Stomach (tissue), 9 donors: ENCODE data around the gene TOR1AIP1. TPM values are rescaled to one million over a fixed set of nuclear protein-coding genes. Genes with fewer than 3 reads are reported as not detected.

ENCODE experiments used
- DNase-seq, 2 donors: peaks; one replicate each; pipeline versions ENCODE4 v3.0.0 to v3.0.0-alpha.2; 2013 to 2019
- H3K27ac ChIP-seq, 5 donors: fragments of 200-600 bp in 4 of 5; sonication (generic) in 4 of 5; one replicate each; pipeline ENCODE4 v1.5.1; 2013 to 2019; ENCODE audit warnings: mild to moderate bottlenecking in 1 of 5, moderate library complexity in 1 of 5
- H3K27me3 ChIP-seq, 3 donors: fragments of 200-600 bp; sonication (generic); one replicate each; pipeline ENCODE4 v1.5.1; 2017 to 2019; ENCODE audit warnings: mixed run types in 1 of 3
- H3K36me3 ChIP-seq, 4 donors: fragments of 200-600 bp; sonication (generic); 1 replicate in 3 of 4; 2 replicates in 1 of 4; pipeline ENCODE4 v1.5.1; 2016 to 2019
- H3K4me1 ChIP-seq, 4 donors: fragments of 200-600 bp; sonication (generic); one replicate each; pipeline ENCODE4 v1.5.1; 2016 to 2019
- H3K4me3 ChIP-seq, 4 donors: fragments of 200-600 bp; sonication (generic) in 3 of 4; one replicate each; pipeline ENCODE4 v1.5.1; 2016 to 2019; ENCODE audit warnings: mild to moderate bottlenecking in 1 of 4
- H3K9me3 ChIP-seq, 4 donors: fragments of 200-600 bp; sonication (generic); one replicate each; pipeline ENCODE4 v1.5.1; 2016 to 2019
- EP300 ChIP-seq: sonication (generic); formaldehyde crosslinking; IDR thresholded peaks from one replicate; pipeline ENCODE4 v1.6.1; 2017; ENCODE audit warnings: antibody characterized with exemption
- POLR2A ChIP-seq, 4 donors: fragments of 450-650 bp; IDR thresholded peaks; one replicate each; pipeline ENCODE4 v1.6.1; 2016; ENCODE audit warnings: antibody characterized with exemption in 4 of 4, control low read depth in 2 of 4, mild to moderate bottlenecking in 1 of 4, moderate library complexity in 1 of 4
- POLR2AphosphoS5 ChIP-seq, 3 donors: sonication (generic); formaldehyde crosslinking; IDR thresholded peaks; one replicate each; pipeline ENCODE4 v1.6.1; 2016; ENCODE audit warnings: antibody characterized with exemption in 3 of 3
- WGBS, 5 donors: extraction: QIAGEN DNeasy Blood & Tissue Kit in 3 of 5; methylation state at CpG; one replicate each; pipeline versions ENCODE4 v1.1.5 to v1.1.7; 2013 to 2018; 5-methylcytosine and 5-hydroxymethylcytosine counted together
- intact Hi-C: fragments of 100-400 bp; cut with DNase I; formaldehyde crosslinking; loops from one replicate; pipeline ENCODE4 v1.15.1; 2023; ENCODE audit warnings: low total_unique reads
- polyA plus RNA-seq, 3 donors: library from polyadenylated mRNA; stranded (reverse); fragments of 200-250 nt; gene quantifications; one replicate each; pipeline ENCODE4 v1.2.3, GENCODE V29; 2013
- total RNA-seq, 5 donors: library from RNA; depleted of rRNA; stranded (reverse); fragments of >200 nt; gene quantifications; one replicate each; pipeline versions ENCODE4 v1.1.0 to v1.2.3, GENCODE V29; 2014 to 2016
- TF ChIP-seq, protein P1 (sequence below), 7 experiments: fragments of 450-650 bp in 4 of 7; fragments of 200-600 bp in 3 of 7; sonication (generic) in 3 of 7; IDR thresholded peaks; one replicate each; pipeline ENCODE4 v1.5.1; 2016 to 2019; ENCODE audit warnings: antibody characterized with exemption in 7 of 7, control low read depth in 2 of 7, mild to moderate bottlenecking in 1 of 7
- donor health status: healthy with polysubstance abuse.
- donor health status: Bipolar disorder and iron deficiency.
- donor health status: healthy.

TOR1AIP1 gene
- total and polyA plus RNA-seq, 8 donors = 9.0 to 129 (median 31.2) TPM

DNA sequence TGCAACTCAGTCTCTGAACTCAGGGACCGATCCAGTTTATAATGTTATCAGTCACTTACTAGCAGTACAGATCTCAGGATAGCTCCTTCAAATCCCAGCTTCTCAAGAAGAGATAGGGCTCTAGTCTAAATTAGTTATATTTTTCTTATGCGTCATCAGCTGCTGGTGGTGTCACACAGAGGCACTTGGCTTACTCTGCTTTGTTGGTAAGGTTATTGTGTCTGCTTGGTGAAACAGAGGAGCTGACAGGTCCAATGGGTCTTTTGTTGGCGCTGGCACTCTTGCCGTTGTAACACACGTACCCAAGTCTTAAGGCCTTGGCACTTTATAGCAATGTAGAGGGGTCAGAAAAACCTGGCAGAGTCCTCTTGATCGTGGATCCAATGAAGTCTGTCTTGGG, 16.7 kb upstream of the TOR1AIP1 start:
- peaks cover 0 to 17% (median 7%) of the 10 kb centered on the region in 4 donors for H3K4me1 ChIP-seq
- intact Hi-C loops = loop anchor here (10.0 kb wide), 1 partner anchor 309 kb away; no protein-coding TSS in a partner anchor
- no peak for DNase-seq
- H3K27ac ChIP-seq = no peak overlapping the region
- TF ChIP-seq EP300 (no peak), POLR2A (IDR thresholded peaks at IDR 0.05) (no peak), POLR2AphosphoS5 (IDR thresholded peaks at IDR 0.05) (no peak)
- TF ChIP-seq, protein P1, sequence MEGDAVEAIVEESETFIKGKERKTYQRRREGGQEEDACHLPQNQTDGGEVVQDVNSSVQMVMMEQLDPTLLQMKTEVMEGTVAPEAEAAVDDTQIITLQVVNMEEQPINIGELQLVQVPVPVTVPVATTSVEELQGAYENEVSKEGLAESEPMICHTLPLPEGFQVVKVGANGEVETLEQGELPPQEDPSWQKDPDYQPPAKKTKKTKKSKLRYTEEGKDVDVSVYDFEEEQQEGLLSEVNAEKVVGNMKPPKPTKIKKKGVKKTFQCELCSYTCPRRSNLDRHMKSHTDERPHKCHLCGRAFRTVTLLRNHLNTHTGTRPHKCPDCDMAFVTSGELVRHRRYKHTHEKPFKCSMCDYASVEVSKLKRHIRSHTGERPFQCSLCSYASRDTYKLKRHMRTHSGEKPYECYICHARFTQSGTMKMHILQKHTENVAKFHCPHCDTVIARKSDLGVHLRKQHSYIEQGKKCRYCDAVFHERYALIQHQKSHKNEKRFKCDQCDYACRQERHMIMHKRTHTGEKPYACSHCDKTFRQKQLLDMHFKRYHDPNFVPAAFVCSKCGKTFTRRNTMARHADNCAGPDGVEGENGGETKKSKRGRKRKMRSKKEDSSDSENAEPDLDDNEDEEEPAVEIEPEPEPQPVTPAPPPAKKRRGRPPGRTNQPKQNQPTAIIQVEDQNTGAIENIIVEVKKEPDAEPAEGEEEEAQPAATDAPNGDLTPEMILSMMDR (IDR thresholded peaks at IDR 0.05) = no peak
- 90 to 96% (median 93%) methylated on average over 6 of the region's 6 CpGs for WGBS, 5 donors
- no peak overlapping the region for H3K4me3 ChIP-seq
- no peaks in the 10 kb centered on the region for H3K9me3 ChIP-seq
- H3K27me3 ChIP-seq = no peaks in the 10 kb centered on the region
- H3K36me3 ChIP-seq = peaks cover 21 to 89% (median 80%) of the 10 kb centered on the region in 4 donors

DNA sequence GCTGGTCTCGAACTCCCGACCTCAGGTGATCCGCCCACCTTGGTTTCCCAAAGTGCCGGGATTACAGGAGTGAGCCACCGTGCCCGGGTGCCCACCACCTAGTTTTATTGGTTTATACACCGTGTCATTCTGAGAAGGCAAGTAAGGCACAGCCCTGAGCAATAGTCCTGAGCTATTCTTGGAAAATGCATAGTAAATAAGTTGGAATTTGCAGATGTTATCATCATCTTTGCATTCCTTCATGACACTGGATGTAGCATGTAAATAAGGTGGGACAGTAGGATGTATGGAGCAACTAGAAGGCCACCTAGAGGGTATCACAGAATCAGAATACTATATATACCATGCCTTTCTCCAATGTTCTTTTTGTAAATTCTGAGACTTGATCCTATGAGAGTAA, 15.5 kb upstream of the TOR1AIP1 start:
- Histone ChIP-seq H3K27me3 (no peaks in the 10 kb centered on the region), H3K9me3 (no peaks in the 10 kb centered on the region), H3K27ac (no peak overlapping the region), H3K36me3 (peaks cover 21 to 83% (median 73%) of the 10 kb centered on the region in 4 donors), H3K4me3 (no peak overlapping the region), H3K4me1 (peaks cover 0 to 29% (median 15%) of the 10 kb centered on the region in 4 donors)
- intact Hi-C loops = loop anchor here (10.0 kb wide), 1 partner anchor 308 kb away; no protein-coding TSS in a partner anchor
- no peak for DNase-seq
- TF ChIP-seq, protein P1 (IDR thresholded peaks at IDR 0.05) = no peak
- TF ChIP-seq EP300 = no peak
- WGBS, 5 donors = 89 to 95% (median 93%) methylated on average over 7 of the region's 7 CpGs

DNA sequence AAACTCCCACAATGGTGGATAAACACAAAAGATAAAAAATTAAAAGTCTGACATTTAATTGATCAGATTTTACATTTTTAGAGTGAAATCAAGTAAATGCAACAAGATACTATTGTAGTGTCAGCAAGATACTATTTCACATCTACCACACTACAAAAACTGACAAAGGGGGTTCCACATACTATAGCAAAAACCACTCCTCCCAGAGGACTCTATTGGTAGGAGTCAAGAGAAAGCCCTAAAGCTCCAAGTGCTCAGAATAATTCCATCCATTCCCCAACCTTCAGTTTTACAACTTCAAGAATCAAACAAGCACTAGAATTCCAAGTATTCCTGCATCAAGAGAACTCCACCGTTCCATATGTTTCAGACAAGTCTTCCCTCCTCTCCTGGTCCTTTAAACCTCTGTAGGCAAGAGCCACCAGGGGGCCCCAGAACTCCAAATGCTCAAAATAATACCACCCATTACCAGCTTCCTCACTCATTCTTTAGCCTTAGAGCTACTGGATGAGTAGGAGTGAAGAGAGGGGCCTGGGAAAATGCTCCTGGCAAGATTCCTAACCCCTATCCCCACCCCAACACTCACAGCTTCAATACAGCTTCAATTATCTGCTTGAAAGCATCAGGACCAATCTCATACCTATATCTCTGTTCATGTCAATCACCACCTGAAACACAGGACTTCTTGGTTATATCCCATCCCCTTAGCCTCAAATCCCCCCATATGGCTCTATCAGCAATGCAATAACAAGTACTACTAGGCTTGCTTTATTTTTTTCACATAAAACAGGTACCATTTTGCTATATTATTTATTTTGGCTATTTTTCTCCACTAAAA, 14.4 kb upstream of the TOR1AIP1 start:
- 4 to 15% (median 8%) methylated on average over 1 of the region's 1 CpG for WGBS, 5 donors
- no peak overlapping the region for H3K27ac ChIP-seq
- no peak overlapping the region for H3K4me3 ChIP-seq
- H3K9me3 ChIP-seq = no peaks in the 10 kb centered on the region
- intact Hi-C loops = loop anchor here (10.0 kb wide), 1 partner anchor 307 kb away; no protein-coding TSS in a partner anchor
- H3K27me3 ChIP-seq = no peaks in the 10 kb centered on the region
- H3K36me3 ChIP-seq = peaks cover 21 to 75% (median 68%) of the 10 kb centered on the region in 4 donors
- peak; percentile 65 to 78 for DNase-seq
- peaks cover 8 to 40% (median 24%) of the 10 kb centered on the region in 4 donors for H3K4me1 ChIP-seq
- TF ChIP-seq POLR2AphosphoS5 (IDR thresholded peaks at IDR 0.05) = no peak
- TF ChIP-seq, protein P1 (IDR thresholded peaks at IDR 0.05) = peak in 4 of 7 experiments; percentile 22 to 66 (median 49)

DNA sequence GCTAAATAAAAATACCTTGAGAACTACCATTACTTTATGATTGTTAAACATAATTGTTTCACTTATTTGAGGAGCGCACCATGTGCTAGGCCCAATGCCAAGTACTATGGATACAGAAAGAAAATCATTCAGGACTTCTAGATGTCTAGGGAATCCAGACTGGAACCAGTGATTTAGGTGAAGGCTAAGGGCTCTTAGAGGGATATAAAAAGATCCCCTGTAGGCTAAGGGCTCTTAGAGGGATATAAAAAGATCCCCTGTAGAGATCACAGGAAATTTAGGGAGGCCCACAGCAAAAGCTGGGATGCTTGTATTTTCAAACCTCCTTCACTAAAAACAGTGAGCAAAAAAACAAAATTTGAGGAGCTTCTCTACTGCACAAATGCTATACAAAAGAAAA, 11.2 kb upstream of the TOR1AIP1 start:
- Histone ChIP-seq H3K9me3 (no peaks in the 10 kb centered on the region), H3K27ac (no peak overlapping the region), H3K4me3 (no peak overlapping the region), H3K36me3 (peaks cover 10 to 59% (median 51%) of the 10 kb centered on the region in 4 donors), H3K4me1 (peaks cover 28 to 72% (median 48%) of the 10 kb centered on the region in 4 donors), H3K27me3 (no peaks in the 10 kb centered on the region)
- DNase-seq = no peak
- TF ChIP-seq POLR2AphosphoS5 (IDR thresholded peaks at IDR 0.05) (no peak), POLR2A (IDR thresholded peaks at IDR 0.05) (no peak), EP300 (no peak)
- TF ChIP-seq, protein P1 (IDR thresholded peaks at IDR 0.05) = no peak
- WGBS, 5 donors = 84 to 95% (median 91%) methylated on average over 1 of the region's 1 CpG
- intact Hi-C loops = no loop called here
